GM18861 (cell line): ENCODE data around the gene SNAP47.

Experiments used
- ATAC-seq: cut with Tn5 transposase; IDR thresholded peaks from one replicate; pipeline ENCODE4 v1.9.1; 2021; ENCODE audit not compliant: unreplicated experiment

Gene SNAP47

DNA sequence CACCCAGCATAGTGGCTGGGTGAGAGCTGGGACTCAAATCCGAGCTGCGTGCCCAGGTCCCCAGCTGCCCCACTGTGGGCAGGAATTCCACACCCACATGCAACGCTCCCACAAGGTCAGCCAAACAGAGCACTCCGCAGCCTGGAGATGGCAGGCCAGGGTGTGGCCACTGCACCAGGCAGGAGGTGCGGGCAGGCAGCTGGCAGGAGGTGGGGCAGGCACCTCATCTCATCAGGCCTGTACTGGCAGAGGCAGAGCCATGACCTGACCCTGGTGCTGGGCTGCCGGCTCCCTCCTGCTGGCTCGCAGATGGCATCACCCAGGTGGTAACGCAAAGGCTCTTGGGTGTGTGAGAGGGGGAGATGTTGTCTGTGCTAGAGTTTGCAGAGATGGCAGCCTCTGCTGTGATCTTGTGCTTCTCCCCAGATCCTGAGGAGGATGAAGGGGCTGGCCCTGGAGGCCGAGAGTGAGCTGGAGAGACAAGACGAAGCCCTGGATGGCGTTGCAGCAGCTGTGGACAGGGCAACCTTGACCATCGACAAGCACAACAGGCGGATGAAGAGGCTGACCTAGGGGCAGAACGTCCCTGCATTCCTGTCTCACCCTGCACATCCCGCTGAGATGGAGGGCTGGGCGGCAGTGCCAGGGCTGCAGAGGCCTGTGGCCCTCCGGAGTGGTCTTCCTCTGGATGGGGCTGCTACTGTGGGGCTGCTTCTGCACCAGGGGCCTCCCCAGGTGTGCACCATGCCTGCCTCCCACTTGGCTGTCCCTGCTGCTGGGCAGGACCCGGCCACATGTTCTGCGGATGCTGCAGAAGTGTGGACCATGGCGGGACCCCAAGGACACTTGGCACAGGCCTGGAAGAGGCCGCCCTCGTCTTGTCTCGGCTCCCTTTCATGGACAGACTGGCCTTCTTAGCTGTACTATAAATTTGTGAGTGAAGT, 45.1 kb downstream of the SNAP47 start:
- ATAC-seq: no peak

DNA sequence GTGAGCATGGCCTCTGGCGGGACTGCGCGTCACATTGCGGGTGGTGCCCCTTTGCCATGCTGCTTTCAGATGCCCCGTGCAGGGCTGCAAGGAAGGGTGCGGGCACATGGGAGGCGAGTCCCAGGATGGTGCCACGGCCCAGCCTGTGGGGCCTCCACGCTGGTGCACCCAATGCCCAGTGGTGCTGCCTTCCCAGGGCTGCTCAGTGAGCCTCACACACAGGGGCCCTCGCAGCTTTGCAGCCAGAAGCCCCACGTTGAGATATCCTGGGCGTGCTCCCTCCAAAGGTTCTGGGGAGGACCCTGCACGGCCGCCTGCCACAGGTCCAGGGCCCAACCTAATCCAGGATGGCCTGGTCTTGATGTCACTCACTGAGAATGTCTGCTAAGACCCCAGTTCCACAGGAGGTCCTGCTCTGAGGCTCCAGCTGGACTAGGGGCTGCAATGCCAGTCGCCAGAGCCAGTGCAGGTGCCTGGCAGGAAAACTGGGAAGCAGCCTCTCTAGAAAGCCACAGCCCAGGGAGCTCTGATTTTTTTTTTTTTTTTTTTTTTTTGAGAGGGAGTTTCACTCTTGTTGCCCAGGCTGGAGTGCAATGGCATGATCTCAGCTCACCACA, 46.2 kb downstream of the SNAP47 start:
- ATAC-seq: no peak

DNA sequence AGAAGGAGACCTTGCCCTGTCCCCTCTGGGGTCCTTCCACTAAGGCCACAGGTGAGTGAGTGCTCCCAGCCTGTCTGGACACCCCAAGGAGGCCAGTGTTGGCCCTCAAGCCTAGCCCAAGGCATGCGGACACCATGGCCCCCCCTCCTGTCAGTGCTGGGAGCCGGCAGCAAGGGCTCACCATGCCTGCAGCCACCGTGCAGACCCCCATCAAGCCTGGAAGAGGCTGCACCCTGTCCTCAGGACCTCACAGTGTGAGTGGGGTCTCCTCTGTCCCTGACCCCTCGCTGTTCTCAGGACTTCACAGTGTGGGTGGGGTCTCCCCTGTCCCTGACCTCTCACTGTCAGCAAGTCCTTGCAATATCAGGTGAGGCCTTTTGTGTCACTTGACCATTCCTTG, 47.0 kb downstream of the SNAP47 start:
- ATAC-seq: no peak

DNA sequence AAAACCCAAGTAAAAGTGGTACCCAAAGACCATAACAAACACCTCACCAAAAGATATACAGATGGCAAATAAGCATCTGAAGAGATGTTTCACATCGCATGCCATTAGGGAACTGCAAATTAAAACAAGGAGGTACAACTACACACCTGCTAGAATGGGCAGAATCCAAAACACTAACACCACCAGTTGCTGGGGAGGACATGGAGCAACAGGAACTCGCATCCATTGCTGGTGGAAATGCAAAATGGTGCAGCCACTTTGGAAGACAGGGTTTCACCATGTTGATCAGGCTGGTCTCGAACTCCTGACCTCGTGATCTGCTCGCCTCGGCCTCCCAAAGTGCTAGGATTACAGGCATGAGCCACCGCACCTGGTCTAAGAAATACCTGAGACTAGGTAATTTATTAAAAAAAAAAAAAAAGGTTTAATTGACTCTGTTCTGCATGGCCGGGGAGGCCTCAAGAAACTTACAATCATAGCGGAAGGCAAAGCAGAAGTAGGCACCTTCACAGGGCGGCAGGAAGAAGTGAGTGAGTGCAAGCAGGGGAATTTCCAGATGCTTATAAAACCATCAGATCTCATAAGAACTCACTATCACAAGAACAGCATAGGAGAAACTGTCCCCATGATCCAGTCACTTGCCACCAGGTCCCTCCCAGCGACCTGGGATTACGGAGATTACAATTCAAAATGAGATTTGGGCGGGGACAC, 50.0 kb downstream of the SNAP47 start:
- no peak for ATAC-seq

DNA sequence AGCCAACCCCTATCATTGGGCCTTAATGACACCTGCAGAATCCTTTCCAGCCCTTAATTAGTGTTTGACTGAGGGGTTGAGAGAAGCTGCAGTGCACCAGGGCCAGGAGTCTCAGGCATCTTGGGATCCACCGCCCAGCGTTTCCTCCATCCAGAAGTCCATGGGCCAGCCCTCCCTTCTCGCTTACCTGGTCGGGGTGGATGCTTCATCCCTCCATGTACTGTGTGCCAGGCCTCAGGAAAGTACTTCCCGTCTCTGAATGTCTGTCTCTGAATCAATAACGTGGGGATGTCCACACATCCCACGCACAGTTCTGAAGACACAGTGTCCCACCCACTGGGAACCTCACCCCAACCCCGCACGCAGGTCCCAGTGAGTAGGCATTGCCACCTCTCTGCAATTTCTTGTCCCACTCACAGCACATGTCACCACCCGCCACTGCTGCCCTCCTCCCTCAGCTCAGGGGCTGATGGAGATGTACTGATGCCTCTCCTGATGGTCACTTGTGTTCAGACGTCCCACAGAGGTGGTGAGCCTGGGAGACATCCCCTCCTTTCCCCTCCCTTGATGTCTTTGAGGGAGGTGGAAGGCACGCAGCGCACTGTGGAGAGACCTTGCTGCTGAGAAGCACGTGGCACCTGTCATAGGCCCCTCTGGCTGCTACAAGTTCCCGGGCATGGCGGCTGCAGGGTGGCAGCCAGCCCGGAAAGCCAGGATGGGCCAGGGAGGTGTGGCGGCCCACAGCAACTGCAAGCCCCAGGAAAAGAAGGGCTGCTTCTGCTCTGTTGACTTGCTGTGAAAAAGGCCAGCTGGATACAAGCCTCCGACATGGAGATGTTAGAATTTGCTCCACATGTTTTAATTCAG, 50.8 kb downstream of the SNAP47 start:
- no peak for ATAC-seq

DNA sequence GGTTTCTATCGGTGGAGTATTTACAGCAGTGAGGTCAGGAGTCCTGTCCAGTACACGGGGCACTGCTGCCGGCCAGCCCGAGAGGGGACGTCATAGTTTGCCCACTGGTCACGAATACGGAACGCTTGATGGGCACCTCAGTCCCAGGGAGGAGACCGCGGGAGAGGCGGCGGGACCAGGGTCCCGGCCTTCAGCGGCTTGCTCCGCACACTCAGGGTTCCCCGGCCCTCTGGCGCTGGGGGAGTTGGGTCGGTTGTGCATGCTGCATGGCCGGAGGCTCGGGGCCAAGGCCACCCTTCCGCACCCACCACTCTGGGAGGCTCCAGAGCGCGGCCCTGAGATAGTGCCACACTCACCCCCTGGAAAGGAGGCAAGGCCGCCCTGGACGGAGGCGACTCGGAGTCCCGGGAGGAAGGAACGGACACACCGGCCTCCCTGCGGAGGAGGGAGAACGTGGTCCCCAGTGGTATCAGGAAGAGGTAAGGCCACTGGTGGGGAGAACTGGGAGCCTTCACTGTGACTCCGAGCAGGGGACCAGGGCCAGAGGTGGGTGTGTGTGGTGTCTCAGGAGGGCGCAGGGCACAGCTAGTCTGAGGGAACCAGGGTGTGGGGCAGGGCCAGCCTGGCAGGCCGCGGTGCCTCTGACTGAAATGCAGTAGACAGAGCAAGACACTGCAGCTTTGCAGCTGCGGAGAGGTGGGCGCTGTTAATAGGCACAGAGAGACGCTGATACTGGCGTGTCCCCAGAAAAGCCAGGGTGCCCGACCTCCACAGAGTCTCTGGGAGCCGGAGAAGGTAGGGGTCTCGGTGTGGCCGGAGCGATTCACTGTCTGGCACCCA, 51.7 kb downstream of the SNAP47 start:
- no peak for ATAC-seq

DNA sequence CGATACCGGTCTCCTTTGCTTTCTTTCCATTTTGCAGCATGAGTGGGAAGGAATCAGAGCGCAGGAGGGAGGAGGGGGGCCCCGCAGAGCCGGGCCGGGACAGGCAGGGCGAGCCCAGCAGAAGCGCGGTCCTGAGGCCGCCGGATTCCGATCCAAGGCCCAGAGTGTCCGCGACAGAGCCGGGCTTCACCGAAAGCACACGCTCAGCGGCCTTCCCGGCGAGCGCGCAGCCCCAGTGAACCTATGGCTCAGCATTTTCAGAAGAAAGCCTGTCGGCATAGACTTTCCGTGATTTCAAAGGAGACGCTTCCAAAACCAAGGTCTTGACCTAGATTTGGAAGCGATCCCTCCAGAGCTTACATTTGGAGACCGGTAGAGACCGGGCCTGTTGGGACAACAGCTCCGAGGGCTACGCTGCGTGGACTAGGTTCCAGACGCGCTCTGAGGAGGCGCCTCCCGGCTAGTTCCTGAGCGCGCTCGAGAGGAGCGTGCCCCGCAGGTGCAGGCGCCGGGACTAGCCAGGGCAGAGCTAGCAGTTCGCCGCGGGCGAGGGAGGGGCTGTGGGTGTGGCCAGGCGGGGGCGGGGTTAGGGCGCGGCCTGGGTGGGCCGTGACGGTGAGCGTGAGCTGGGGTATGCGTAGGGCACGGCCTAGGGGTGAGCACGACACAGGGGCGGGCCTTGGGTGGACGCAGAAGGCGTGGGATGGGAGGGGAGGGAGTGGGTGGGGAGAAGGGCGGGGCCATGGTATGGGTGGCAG, 52.5 kb downstream of the SNAP47 start:
- ATAC-seq: peak; percentile 88

DNA sequence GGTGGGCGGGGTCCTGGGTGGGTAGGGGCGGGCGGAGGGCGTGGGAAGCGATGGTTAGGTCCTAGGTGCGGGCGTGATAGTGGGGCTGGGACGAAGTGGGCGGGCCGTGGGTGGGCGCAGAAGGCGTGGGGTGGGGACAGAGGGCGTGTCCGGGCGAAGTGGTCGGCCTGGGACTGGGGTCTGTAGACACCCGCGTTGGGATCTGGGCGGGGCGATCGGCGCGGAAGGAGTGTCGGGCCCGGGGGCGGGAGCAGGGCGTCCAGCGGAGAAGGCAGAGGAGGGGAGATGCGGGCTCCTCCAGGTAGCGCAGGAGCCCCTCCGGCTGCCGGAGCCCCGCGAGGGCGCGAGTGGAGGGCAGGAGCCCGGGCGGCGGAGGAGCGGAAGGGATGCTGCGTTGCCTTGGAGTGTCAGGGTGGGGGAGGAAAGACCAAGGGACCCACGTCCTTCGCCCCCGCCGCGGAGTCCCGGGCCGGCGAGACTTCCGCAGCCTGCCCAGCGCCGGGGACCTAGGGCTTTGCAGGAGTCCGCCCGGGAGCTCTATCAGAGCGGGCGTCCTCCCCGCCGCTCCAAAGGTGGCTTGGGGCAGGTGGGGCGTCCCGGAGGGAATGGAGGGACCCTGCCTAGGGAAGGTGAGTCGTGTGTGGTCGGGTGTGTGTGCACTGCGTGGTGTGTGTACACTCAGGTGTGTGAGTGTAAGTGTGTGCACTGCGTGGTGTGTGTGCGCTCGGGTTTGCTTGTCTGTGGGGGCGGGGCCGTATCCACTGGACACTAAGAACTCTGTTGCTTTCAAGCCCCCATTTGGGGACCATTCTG, 53.2 kb downstream of the SNAP47 start:
- ATAC-seq: peak; percentile 30

DNA sequence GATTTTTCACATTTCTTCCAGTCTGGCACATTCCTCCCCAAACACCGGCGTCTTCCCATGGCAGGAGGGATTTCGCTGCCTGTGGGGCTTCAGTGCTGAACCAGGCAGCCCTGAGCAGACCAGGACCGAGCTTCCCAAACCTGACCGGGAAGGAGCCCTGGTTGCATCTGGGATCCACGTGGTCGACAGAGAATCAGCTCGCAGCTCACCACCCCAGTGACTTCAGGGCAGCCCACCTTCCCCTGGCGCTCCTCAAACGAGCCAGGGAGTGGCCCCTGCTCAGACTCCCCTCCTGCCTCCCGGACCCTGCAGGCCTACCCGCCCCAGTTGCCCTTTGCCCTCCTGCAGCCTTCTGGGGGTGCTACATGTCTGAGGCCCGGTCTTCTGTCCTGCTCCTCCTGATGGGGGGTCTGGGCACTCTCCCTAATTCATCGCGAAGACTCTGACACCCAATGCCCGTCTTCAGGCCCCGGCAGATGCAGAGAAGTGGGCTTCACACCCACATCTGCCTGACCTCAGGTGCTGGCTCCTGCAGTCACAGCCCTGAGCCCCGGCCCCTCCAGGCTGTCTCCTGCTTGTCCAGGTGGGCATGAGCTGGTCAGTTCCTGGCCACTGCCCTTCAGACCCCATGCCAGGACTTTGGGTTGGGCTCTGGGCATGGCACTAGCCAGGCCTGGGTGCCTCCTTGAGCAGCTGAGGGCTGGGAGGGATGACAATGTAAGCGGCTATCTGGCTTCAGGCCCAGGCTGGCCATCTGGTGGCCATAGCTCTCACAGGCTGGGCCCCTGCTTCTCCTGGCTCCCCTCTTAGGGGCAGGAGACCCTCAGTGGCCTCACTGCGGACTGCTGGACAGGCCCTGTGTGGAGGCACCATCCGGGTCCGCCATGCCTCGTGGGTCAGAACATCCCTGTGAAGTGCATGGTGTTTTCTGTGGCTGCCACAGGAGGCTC, 54.1 kb downstream of the SNAP47 start:
- no peak for ATAC-seq

DNA sequence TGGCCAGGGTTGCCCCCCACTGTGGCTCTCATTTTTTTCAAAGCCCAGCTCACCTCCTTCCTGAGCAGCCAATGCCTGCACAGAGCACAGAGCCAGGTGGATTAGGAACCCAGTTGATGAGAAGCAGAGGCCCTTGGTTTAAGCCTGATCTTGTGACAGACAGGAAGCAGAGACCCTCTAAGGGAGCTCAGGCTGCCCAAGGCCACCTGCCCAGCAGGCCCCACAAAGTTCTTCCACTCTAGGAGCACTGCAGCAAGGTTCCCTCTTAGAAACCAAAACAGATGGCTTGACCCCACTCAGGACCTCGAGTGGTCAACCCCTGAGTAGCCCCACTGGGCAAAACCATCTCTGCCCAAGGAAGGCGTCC, 54.8 kb downstream of the SNAP47 start:
- ATAC-seq: no peak

DNA sequence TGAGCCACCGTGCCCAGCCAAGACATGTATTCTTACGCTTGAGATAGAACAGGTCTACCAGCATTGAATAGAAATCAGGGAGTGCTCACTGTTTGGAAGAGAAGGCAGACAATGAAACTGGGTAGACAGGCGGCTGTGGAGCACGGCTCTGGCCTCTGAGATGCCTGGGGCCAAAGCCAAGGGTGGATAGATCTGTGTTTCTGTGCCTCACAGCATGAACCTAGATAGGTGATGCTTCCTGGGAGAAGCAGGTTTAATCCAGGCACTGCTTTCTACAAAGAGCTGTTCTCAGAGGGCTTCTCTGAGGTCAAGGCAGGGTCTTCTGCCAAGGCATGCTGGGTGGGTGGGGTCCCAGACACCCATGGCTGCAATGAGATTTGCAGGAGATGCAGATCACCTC, 55.6 kb downstream of the SNAP47 start:
- no peak for ATAC-seq

DNA sequence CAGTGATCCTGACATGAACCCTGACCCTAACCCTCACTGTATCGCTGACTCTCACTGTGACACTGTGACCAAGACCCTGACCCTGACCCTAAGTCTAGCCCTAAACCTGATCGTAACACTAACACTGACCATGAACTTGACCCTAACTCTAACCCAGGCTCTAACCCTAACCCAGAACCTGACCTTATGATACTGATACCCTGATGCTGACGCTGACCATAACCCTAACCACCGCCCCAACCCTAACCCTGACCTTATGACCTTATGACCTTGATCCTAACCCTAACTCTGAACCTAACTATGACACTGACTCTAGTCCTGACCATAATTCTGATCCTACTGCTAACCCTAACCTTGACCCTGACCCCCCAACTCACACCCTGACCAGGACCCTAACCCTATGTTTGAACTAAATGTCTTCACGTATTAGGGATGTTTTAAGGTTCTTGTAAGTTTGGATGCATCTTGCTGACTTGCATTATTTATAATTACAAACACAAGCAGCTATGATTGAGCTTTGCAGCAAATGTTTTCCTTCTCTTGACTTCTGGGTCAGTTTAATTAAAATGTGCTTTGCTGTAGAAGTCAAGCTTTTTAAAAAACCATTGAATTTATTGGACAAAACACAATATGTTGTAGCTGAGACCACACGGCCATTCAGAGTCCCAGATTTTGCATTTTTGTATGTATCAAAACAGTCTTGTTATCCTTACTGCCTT, 56.3 kb downstream of the SNAP47 start:
- ATAC-seq: no peak

DNA sequence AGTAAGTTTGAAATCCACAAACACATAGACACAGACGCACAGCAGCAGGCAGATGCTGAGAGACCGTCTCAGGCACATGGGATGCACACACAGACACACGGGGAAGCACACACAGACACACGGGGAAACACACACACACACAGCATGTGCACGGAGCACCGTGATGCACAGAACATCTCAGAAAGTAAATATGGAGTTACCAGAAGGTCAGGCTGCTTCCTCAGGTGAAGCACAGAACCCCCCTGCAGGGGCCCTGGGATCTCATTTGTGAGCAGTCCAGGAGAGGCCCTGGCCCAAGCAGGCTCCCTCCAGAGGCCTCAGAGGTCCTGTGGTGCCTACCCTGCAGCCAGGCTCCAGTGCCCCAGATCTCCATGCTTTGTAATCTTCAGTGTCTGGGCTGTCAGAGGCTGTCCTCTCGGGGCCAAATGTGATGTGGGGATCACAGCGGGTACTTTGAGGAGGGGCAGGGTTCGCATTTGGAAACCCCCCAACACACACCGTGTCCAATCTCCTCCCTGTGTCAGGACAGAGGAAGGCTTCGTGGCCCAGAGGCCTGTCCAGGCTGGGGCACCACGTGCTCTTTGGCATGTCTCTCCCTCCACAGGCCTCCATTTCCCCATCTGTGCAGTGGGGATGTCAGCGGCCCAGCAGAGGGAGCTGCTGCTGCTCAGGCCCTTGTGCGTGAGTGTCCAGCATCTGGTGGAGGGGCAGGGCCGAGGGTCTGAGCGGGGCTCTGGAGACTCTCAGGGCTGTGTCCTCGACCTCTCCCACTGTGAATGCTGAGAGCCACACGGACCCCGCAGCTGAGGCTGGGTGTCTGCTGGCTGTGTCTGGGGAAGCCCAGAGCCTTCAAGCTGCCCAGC, 57.2 kb downstream of the SNAP47 start:
- ATAC-seq: no peak

DNA sequence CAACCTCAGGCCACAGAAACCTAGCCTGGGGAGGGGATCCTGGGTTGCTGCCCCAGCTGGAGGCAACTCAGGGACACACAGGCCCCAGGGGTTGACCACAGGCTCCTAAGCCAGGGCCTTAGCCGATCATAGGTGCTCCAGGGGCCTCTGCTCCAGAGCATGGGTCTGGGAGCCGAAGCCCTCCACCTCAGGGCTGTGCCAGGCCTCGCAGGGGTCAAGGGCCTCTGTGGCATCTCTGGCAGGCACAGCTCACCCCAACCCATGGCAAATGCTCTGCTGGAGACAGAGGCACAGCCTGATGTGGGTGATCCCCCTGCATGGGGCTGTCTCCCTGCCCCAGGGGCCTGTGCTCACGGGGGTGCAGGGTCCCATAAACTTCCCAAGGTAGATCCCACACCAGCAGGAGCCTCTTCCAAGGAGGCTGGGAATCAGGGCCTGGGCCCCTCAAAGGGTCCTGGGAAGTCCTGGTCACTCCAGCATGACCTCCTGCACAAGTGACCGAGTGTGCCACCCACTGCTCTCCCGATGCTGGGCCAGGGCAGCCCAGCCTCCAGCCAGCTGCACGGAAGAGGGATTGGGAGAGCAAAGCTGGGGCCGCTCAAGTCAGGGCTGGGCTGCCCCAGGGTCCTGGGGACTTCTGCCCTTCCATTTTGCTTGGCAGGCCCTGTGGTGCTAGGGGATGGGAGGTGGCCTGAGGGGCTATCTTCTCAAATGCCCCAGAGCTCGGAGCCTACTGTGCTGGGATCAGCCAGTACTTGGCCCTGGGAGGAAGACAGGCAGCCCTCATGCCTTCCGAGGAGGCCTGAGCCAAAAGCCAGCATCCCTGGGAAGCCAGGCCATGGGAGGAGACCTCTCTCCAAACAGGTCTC, 58.1 kb downstream of the SNAP47 start:
- ATAC-seq: no peak
